ENCODE results near the gene ZNF680.
"Not testable (repeated sequence)": the region's sequence is repeated elsewhere in the genome, so short reads cannot be mapped to it uniquely, and the experiment has no call there.

ZNF680 gene

DNA sequence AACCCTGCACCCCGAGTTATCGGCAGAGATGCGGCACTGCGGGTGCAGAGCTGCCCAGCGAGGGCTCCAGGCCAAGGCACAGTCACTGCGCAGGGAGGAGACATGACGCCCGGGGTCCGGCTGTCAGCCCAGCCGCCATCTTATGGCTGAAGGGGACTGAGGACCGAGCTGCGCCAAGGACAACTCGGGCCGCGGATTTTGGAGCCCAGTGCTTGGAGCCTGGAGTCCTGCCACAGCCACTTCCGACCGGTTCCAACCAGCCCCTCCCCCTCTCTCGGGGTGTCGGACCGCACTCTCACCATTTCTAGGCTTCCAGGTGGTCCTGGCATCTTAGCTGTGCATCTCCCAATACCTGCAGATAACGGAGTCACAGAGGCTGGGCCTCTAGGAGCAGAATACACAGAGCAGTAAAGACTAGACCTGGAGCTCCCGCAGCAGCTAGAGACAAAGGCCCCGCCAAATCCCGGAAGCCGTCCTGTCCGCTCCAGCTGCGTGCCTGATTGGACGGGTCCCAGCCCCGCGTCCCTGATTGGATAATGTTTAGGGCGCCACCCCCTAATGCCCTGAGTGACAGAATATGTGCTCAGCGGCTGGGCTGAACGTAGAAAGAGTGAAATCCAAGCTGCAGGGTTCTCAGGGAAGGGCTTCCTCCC lies at the start of gene ZNF680:
Gene ZNF680, minus strand, starts transcription at position 446 of the 653 bp plus-strand sequence. Its CDS starts 117 bp downstream, at position 329.
- peak; percentile 97 for DNase-seq

DNA sequence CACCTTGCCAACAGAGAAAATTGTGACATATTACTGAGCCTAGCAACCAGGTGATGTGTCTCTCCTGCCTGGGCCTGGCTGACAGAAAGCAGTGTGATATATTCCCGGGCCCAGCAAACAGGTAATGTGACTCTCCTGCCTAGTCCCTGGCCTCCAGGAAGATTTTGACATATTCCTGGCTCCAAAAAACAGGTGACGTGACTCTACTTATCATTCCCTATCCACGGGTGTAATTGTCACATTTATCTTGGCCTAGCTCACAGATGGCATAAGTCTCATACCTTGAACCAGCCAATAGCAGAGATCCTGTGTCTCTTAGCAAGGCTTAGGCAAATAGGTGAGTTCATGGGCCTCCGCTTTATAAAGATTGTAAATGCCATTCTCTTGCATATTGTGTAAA lies 49.6 kb upstream of the ZNF680 start:
- DNase-seq = no peak

DNA sequence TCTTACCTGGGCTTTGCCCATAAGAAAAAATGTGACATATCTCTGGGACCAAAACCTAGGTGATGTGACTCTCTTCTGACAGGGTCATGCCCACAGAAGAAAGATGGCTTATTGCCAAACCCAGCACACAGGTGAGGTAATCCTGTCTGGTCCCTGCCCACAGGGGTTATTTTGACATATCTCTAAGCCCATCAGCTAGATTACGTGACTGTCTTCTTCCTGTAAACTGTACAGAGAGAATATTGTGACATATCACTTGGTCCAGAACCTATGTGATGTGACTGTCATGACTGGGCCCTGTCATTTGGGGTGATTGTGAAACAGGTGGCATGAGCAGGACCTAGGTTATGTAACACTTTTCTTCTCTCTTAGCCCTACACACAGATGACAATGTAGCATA lies 48.8 kb upstream of the ZNF680 start:
- no peak for DNase-seq

DNA sequence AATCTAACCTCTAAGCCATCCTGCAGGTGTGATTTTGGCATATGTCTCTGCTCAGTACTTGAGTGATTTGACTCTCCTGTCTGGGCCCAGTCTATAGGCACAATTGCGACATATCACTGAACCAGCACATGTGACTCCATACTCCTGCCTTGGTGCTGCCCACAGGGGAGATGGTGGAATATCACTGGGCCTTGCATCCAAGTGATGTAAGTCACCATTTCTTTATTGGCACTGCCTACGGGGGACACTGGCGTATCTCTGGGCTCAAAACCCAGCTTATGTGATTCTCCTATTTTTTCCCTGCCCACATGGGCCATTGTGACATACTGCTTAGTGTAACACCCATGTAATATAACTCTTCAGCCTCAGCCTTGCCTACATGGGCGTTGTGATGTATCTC lies 48.1 kb upstream of the ZNF680 start:
- DNase-seq = no peak

DNA sequence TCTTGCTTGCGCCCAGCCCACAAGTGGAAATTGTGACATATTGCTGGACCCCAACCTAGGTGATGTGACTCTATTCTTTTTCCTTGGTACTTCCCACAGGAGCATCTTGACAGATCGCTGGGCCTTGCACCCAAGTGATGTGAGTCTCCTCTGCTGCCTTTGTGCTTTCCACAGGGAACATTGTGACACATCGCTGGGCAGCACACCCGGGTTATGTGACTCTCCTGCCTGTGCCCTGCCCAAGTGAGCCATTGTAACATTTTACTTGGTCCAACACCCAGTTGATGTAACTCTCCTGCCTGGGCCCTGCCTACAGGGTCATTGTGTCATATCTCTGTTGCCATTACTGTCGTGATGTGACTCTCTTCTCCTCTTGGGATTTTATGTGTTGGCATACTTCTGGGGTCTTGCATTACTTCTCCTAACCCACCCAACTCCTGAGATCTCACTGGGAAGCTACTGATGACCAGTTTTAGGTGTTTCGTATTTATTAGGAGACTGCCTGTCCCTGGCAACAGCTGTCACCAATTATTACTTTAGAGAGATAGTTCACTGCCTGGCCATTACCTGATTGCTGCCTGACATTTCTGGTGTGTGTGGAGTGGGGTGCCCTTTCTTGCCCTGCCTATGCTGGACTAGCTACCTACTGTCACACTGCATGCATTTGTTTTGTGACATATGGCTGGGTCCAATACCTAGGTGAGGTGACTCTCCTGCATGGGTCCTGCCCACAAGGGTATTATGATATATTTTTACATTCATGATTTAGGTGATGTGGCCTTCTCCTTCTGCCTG lies 45.4 kb upstream of the ZNF680 start:
- DNase-seq = no peak

DNA sequence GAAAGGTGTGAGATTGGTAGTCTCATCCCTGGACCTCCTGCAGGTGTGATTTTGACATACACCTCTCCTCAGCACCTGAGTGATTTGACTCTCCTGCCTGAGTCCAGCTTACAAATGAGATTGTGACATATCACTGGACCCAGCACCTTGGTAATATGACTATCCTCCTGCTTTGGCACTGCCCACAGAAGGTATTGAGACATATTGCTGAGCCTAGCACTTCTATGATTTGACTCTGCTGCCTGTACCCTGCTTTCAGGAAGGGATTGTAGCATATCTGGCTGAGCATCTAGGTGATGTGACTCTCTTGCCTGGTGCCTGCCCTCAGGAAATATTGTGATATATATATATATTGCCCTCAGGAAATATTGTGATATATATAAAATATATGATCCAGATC lies 43.5 kb upstream of the ZNF680 start:
- no peak for DNase-seq

DNA sequence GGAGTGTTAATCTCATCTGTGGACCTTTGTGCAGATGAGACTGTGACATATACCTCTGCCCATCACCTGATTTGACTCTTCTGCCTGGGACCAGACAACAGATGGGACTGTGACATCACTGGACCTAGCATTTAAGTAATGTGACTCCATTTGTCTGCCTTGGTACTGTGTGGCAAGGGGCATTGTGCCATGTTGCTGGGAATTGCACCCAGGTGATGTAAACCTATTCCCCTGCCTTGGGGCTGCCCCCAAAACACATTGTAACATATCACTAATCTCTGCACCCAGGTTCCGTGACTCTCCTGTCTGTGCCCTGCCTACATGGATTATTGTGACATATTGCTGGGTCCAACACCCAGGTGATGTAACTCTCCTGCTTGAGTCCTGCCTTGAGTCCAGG lies 40.4 kb upstream of the ZNF680 start:
- no peak for DNase-seq

DNA sequence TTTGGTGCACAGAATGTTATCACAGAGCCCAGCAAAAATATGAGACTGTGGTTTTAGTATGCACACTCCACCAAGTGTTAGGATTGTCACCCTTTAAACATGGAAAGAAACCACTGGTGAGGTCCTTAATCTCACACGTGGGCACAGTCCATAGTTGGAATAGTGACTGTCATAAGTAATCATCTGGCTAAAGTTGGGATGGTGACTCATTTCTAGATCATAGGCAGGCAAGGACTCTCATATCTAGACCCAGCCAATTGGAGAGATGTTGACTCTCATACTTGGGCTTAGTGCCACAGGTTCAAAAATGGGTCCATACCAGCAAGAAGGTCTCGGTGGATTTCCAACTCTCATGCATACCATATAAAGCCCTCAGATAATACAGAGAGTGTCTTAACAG lies 39.6 kb upstream of the ZNF680 start:
- DNase-seq = no peak

DNA sequence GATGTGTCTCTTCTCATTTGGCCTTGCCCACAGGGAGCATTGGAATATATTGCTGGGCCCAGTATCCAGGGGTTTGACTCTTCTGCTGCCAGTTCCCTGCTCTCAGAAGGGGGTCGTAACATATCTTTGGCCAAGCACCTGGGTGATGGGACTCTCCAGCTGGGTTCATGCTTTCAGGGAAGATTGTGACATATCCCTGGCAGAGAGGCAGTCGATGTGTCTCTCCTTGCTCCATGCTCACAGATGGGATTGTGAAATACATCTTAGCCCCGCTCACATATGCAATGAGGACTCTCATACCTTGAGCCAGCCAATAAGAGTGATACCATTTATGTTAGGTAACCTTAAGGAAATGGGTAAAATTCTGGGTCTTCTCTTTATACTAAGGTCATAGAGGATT lies 39.2 kb upstream of the ZNF680 start:
- DNase-seq = no peak

DNA sequence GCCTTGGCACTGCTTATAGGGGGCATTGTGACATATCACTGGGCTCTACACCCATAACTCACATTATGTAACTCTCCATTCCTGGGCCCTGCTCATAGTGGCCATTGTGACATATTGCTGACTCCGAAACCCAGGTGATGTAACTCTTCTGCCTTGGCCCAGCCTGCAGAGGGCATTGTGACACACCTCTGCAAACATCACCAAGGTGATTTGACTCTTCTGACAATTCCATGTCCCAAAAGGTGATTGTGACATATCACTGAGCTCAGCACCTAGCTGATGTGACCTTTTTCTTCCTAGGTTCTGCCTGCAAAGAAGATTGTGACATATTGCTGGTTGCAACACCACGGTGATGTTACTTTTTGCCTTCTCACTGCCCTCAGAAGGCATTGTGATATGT lies 36.5 kb upstream of the ZNF680 start:
- DNase-seq = no peak

DNA sequence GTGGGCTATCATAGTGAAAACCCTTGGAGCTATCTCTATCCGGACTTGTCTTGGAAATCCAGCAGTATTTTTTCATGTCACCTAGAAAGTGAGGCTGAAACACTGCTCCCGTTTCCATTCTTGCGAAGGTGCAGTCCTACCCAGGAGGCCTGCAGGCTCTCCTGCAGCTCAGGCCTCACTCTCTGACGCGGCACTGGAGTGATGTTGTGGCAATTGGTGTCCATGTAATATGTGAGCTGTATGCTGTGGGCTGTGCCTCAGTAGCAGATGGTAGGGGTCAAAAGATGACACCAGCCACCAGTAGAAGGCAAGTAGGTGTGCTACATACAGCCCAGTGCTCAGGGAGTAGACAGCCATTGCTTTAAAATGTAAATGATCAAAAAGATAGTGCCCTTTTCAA lies 28.1 kb upstream of the ZNF680 start:
- no peak for DNase-seq

DNA sequence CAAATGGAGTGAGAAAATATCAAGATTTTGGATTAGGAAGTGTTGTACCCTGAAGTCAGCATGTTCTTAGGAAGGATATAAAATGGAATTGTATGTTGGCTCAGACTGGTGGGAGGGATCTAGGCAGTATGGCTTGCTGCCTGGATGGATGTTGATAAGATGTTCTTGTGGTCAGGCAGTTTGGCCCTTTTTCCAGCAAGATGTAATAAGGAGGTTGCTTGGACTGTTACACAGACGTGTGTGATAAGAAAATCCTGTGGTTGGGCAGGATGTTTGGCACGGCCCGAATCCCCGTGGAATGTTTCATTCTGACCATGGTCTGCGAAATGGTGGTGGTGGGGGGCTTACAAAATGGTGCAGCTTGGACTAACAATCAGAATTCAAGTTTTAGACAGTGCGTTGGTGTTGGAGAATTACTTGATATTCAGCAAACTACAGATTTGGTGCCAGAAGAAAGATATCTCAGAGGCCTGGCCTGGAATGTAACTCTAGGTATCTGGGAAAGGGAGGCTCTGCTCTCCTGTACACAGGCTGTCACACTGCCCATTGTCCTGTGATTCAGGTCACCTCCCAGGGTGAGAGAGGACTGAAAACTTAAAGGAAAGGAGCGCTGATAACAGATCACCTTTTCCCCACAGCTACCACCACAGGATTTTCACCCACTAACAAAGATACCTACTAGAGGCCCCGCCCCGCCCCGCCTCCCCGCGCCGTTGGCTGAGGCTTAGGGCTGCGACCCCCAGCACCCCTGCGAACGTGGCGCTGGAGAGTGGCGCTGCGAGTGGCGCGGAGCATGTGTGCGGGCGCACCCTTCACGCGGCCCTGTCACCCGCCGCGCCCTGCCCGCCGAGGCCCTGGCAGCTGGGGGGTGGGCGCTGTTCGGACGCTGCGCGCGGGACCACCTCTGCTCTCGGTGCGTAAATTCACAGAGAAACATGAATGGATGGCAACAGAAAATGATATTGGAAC lies 19.3 kb upstream of the ZNF680 start:
- no peak for DNase-seq

DNA sequence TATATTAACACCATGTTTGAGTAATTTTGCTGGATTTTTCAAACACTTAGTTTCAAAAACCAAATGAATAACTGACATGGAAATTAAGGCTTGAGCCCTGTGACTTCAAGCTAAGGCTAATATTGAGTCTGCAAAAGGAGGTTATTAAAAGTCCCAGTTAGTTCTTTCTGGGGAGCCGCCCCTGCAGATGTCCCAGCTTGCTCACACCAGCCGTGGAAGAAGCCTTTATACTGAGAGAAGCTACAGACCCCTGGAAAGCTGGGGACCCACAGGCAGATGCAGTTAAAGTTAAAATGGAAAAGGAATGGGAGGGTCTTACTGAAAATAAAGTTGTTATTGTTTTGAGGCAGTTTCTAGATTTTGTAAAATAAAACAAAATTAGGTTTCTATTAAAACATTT lies 18.5 kb upstream of the ZNF680 start:
- DNase-seq = no peak

DNA sequence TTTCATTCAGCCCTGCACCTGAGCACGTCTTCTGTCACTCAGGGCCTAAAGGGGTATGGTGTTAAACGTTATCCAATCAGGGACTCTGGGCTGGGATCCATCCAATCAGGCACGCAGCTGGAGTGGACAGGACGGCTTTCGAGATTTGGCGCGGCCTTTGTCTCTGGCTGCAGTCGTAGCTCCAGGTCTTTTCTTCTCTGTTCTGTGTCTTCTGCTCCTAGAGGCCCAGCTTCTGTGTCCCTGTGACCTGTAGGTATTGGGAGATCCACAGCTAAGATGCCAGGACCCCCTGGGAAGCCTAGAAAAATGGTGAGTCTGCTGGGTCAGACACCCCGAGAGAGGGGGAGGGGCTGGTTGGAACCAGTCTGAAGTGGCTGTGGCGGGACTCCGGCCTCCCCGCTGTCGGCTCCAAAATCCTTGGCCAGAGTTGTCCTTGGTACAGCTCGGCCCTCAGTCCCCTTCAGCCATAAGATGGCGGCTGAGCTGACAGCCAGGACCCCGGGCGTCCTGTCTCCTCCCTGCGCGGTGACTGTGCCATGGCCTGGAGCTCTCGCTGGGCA lies 11.7 kb upstream of the ZNF680 start:
- no peak for DNase-seq

DNA sequence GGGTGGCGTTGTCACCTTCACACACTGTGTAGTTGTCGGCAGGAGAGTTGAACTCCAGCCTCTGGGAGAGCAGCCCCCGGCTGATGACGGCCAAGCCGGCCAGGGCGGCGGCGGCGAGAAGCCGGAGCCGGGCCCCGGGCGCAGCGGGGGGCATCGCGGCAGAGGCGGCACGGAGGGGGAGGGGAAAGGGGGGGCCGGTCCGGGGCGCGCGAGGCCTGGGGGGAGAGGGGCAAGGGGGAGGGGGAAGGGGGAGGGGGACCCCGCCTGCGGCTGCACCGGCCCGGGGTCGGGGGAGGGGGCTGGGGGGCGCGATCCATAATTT lies 7.4 kb upstream of the ZNF680 start:
- not testable (repeated sequence) for DNase-seq

DNA sequence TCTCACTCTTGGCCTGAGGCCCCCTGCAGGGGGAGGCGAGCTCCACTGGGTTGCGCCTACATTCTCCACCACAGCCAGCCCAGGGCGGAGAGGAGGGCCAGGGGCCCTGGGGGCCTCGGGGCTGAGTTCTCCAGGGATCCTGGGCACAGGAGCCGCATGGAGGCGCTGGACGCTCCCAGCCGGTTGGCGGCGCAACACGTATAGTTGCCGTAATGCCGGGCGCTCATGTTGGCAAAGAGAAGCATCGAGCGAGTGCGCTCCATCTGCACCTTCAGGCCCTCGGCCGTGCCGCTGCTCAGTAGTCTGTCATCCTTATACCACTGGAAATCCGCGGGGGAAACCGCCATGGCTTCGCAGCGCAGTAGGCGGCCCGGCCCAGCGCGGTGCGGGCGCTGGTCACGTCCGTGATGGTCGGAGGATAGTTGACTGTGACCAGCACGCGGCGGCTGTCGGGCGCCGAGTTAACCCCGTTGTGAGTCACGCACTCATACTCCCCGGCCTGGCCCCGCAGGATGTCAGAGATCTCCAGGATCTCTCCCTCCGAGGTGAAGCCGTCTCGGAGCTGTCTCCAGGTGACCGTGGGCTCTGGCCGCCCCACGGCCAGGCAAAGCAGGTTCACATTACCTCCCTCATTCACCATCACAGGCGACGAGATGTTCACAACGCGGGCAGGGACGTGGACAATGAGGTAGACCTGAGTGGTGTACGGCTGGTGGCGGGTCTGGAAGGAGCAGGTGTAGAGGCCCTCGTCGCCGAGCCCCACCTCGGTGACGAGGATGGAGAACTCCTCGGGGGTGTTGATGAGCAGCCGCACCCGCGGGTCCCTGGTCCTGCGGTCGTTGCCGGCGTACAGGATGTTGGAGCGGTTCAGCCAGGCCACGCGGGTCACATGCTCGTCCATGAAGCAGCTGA lies 6.8 kb upstream of the ZNF680 start:
- peak; percentile 18 for DNase-seq

DNA sequence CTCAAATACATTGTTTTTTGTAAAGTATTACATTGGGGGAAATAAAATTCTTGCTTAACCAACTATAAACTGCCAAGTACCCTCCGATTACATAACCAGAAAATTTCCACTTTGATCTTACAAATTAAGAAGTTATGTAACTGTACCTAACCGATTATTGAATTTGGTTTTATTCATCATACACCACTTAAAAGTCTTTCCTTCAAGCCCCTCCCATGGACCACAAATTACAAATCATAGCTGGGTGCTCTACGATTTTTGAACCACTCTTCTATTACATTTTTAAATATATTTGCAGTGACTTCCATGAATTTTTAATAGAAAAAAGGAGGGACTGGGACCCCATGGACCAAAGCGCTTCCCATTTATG lies 630 bp downstream of the ZNF680 start:
- no peak for DNase-seq

DNA sequence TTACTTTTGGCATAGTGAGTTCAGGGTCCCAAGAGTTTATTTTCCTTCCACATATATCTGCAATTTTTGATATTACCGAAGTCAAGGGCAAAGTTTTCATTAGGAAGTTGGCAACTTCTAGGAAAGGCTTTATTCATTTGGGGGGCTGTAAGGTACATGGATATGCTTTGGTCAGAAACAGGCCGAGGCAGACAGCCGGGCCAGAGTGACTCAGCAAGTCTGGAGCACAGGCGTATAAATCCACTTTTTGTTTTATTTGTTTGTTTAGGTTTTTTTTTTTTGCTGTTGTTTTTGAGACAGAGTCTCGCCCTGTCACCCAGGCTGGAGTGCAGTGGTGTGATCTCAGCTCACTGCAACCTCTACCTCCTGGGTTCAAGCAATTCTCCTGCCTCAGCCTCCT lies 3.7 kb downstream of the ZNF680 start:
- DNase-seq = no peak

DNA sequence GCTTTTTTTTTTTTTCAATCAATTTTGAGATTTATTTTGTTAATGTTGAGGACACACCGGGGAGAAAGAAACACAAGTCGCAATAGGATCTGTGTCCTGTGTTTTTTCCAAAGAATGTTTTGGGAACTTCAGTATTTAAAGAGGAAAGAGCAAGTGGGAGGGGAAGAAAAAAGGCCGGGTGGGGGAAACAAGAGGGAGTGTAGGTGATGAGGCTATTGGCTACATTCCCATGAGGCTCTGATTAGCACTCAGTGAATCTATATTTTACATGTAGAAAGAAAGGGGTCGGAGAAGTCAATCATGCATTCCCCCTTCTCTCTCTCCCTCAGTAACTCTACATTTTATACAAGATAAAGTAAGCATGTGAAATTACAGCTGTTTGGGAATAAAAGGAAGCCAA lies 4.1 kb downstream of the ZNF680 start:
- no peak for DNase-seq

DNA sequence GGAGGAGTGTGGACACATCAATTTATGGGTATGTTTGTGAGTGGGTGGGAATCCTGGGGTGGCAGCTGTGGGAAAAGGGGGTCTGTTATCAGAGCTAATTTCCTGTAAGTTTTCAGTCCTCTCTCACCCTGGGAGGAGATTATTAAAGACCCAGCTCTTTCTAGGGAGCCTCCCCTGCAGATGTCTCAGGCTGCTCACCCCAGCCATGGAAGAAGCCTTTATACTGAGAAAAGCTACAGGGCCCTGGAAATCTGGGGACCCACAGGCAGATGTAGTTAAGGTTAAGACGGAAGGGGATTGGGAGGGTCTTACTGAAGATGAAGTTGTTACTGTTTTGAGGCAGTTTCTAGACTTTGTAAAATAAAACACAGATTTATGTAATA lies 4.6 kb downstream of the ZNF680 start:
- DNase-seq = no peak

DNA sequence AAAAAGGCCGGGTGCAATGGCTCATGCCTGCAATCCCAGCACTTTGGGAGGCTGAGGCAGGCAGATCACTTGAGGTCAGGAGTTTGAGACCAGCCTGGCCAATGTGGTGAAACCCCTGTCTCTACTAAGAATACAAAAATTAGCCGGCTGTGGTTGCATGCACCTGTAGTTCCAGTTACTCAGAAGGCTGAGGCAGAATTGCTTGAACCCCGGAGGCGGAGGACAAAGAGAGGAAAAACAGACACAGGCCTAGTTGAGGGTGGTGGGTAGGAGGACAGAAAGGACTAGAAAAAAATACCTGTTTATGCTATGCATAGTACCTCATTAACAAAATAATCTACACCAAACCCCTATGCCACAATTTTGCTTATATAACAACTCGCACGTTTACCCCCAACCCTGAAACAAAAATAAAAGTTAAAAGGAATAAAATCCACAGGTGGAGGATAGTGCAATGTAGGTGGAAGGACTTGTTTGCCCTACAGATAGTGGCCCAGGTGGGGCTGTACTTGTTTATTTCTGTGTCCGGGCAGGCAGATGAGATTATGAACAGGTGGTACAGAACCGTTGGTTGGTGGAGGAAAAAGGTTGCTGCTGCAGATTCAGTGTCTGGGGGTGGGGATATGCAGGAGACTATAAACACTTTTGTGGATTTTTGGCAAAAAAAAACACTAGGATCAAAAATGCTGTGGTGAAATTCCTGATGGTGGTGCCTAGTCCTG lies 5.1 kb downstream of the ZNF680 start:
- DNase-seq = no peak

DNA sequence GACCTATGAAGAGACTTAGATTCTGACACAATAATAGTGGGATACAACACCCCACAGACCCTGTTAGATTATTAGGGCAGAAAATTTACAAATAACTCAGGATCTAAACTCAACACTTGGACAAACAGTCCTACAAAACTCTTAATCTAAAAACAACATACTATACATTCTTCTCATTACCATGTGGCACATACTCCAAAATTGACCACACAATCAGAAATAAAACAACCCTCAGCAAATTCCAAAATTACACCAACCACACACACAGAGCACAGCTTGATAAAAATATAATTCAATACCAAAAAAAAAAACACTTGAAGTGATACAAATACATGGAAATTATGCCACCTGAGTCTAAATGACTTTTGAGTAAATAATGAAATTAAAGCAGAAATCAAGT lies 7.8 kb downstream of the ZNF680 start:
- no peak for DNase-seq

All from NCI-H146 (cell line).